CD4-positive, CD25-positive, alpha-beta regulatory T cell (primary cell): ENCODE data around the gene ANKRD27. TPM values are rescaled to one million over a fixed set of nuclear protein-coding genes. Genes with fewer than 3 reads are reported as not detected.
"Not testable (repeated sequence)": the region's sequence is repeated elsewhere in the genome, so short reads cannot be mapped to it uniquely, and the experiment has no call there.

Source experiments
- ATAC-seq, 2 donors: fragments of 150-1000 bp; cut with Tn5 transposase; one replicate each; pipeline ENCODE4 v1.10.0; 2021; ENCODE audit warnings: low read depth in 2 of 2, moderate number of reproducible peaks in 2 of 2, moderate library complexity in 1 of 2
- DNase-seq, 3 donors: peaks; one replicate each; pipeline versions ENCODE4 v3.0.0 to v3.0.0-alpha.2; 2012 to 2022; ENCODE audit warnings: mixed read lengths in 1 of 3
- H3K27ac ChIP-seq: one replicate; pipeline ENCODE4 v1.7.0; 2013; ENCODE audit warnings: mild to moderate bottlenecking, low read length; ENCODE audit not compliant: insufficient read depth, poor library complexity, severe bottlenecking
- H3K27me3 ChIP-seq: one replicate; pipeline ENCODE4 v1.7.0; 2013; ENCODE audit warnings: low read length; ENCODE audit not compliant: control insufficient read depth, insufficient read depth
- H3K36me3 ChIP-seq: one replicate; pipeline ENCODE4 v1.7.0; 2013; ENCODE audit warnings: mild to moderate bottlenecking, low read length, moderate library complexity; ENCODE audit not compliant: control insufficient read depth, insufficient read depth
- H3K4me1 ChIP-seq: 2 replicates; pipeline ENCODE4 v1.7.0; 2013; ENCODE audit warnings: mild to moderate bottlenecking, low read length; ENCODE audit not compliant: insufficient read depth, control insufficient read depth, poor library complexity, severe bottlenecking
- H3K4me3 ChIP-seq: one replicate; pipeline ENCODE4 v1.7.0; 2013; ENCODE audit warnings: low read depth, mild to moderate bottlenecking, low read length, moderate library complexity
- H3K9me3 ChIP-seq, 2 experiments: 1 replicate in 1 of 2; 2 replicates in 1 of 2; pipeline ENCODE4 v1.7.0; 2013; ENCODE audit warnings: low read length in 2 of 2, mild to moderate bottlenecking in 1 of 2, moderate library complexity in 1 of 2; ENCODE audit not compliant: control insufficient read depth in 2 of 2
- H3K27ac Mint-ChIP-seq, 3 donors: one replicate each; pipeline ENCODE4 v1.8.0; 2020 to 2022; ENCODE audit warnings: mild to moderate bottlenecking in 3 of 3, mixed read lengths in 3 of 3, moderate library complexity in 2 of 3
- H3K27me3 Mint-ChIP-seq: one replicate; pipeline ENCODE4 v1.8.0; 2022; ENCODE audit warnings: mild to moderate bottlenecking, mixed read lengths
- H3K36me3 Mint-ChIP-seq: one replicate; pipeline ENCODE4 v1.8.0; 2020; ENCODE audit warnings: mixed read lengths
- H3K4me1 Mint-ChIP-seq, 4 donors: one replicate each; pipeline ENCODE4 v1.8.0; 2020 to 2022; ENCODE audit warnings: mixed read lengths in 4 of 4, mild to moderate bottlenecking in 1 of 4
- H3K4me3 Mint-ChIP-seq, 4 donors: one replicate each; pipeline ENCODE4 v1.8.0; 2020 to 2022; ENCODE audit warnings: mild to moderate bottlenecking in 4 of 4, mixed read lengths in 4 of 4, moderate library complexity in 3 of 4
- H3K9me3 Mint-ChIP-seq, 7 donors: one replicate each; pipeline ENCODE4 v1.8.0; 2020 to 2022; ENCODE audit warnings: mixed read lengths in 7 of 7, mild to moderate bottlenecking in 3 of 7, moderate library complexity in 2 of 7
- polyA plus RNA-seq, 4 donors: library from polyadenylated mRNA; unstranded; fragments of 300-500 nt; fragmentation: Illumina TruSeq; gene quantifications; one replicate each; pipeline ENCODE4 v1.2.3, GENCODE V29; 2021
- total RNA-seq: library from RNA; stranded (reverse); gene quantifications from one replicate; pipeline ENCODE4 v1.2.3, GENCODE V29; 2022

The ANKRD27 gene
- total and polyA plus RNA-seq, 5 donors from 2014 or later, result 17.2 to 39.0 (median 19.7) TPM

GRCh38 chr19:32694851-32695250 is 19.9 kb upstream of the ANKRD27 start:
- Mint-ChIP-seq H3K4me1 (peaks cover 36 to 74% (median 64%) of the 10 kb centered on the region in 4 donors), H3K36me3 (peaks cover 37% of the 10 kb centered on the region), H3K4me3 (peak overlapping the region; percentile 93 to 98 (median 96)), H3K27ac (peak overlapping the region in 1 of 3 donors; percentile 89)
- not testable (repeated sequence) for H3K9me3 ChIP-seq, H3K9me3 Mint-ChIP-seq, H3K27me3 ChIP-seq, H3K27me3 Mint-ChIP-seq, H3K27ac ChIP-seq, DNase-seq, ATAC-seq
- H3K4me3 ChIP-seq, result peak overlapping the region; percentile 62
- peaks cover 34% of the 10 kb centered on the region for H3K4me1 ChIP-seq
- H3K36me3 ChIP-seq, result peaks cover 22% of the 10 kb centered on the region

DNA sequence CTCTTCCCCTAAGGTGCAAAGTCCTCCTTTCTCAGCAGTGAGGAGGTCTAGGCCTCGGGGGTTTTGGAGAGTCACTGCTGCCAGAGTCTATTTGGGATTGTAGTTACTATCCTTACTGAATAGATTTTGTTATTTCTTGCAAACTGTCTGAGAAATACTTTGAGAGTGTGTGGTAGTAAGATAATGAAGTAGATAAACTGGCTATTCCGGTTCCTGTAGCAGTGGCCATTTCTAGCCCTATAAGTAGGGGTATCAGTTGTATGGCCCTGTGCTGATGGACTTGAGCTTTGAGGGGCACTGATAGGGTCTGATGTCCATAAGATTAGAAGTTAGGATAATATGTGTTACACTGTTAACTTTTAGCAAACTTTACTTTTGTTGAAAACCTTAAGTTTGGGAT is 19.3 kb upstream of the ANKRD27 start:
- not testable (repeated sequence) for H3K27ac ChIP-seq, H3K9me3 ChIP-seq, H3K27me3 ChIP-seq, H3K9me3 Mint-ChIP-seq, DNase-seq, H3K27me3 Mint-ChIP-seq, ATAC-seq
- peaks cover 36 to 71% (median 65%) of the 10 kb centered on the region in 4 donors for H3K4me1 Mint-ChIP-seq
- peaks cover 34% of the 10 kb centered on the region for H3K4me1 ChIP-seq
- peak overlapping the region in 2 of 3 donors; percentile 49 to 89 for H3K27ac Mint-ChIP-seq
- peak overlapping the region; percentile 93 to 98 (median 96) for H3K4me3 Mint-ChIP-seq
- H3K4me3 ChIP-seq, result peak overlapping the region; percentile 62
- peaks cover 33% of the 10 kb centered on the region for H3K36me3 Mint-ChIP-seq
- peaks cover 19% of the 10 kb centered on the region for H3K36me3 ChIP-seq

DNA sequence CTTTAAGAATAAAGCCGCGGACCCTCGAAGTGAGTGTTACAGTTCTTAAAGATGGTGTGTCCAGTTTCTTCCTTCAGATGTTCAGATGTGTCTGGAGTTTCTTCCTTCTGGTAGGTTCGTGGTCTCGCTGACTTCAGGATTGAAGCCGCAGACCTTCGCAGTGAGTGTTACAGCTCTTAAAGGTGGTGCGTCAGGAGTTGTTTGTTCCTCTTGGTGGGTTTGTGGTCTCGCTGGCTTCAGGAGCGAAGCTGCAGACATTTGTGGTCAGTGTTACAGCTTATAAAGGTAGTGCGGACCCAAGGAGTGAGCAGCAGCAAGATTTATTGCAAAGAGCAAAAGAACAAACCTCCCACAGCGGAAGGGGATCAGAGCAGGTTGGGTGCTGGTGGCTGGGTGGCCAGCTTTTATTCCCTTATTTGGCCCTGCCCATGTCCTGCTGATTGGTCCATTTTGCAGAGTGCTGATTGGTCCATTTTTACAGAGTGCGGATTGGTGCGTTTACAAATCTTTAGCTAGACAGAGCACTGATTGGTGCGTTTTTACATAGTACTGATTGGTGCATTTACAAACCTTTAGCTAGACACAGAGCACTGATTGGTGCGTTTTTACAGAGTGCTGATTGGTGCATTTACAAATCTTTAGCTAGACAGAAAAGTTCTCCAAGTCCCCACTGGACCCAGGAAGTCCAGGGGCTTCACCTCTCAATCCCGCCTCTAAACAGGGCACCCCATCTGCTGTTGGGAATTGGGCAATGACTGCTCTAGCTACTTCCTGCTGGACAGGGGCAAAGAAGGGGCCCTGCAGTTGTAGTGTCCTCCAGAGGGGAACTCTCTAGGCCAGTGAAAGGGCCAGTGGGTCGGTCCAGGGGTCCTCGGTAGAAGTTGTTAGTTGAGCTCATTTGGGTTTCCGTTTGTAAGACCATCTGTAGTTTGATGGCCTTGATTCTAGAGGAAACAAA is 18.4 kb upstream of the ANKRD27 start:
- peaks cover 11% of the 10 kb centered on the region for H3K36me3 ChIP-seq
- Mint-ChIP-seq H3K4me1 (peaks cover 36 to 69% (median 60%) of the 10 kb centered on the region in 4 donors), H3K27ac (peak overlapping the region; percentile 40 to 95 (median 89)), H3K36me3 (peaks cover 26% of the 10 kb centered on the region), H3K4me3 (peak overlapping the region; percentile 93 to 98 (median 96))
- H3K27ac ChIP-seq, result peak overlapping the region; percentile 67
- not testable (repeated sequence) for H3K27me3 ChIP-seq, H3K9me3 ChIP-seq, ATAC-seq, H3K27me3 Mint-ChIP-seq, H3K9me3 Mint-ChIP-seq
- DNase-seq, result peak in 2 of 3 donors; percentile 23 to 49
- peaks cover 34% of the 10 kb centered on the region for H3K4me1 ChIP-seq
- H3K4me3 ChIP-seq, result peak overlapping the region; percentile 83

GRCh38 chr19:32692727-32693061 is 17.7 kb upstream of the ANKRD27 start:
- Histone ChIP-seq H3K4me3 (peak overlapping the region; percentile 83), H3K4me1 (peaks cover 34% of the 10 kb centered on the region), H3K27ac (peak overlapping the region; percentile 67), H3K36me3 (peaks cover 9% of the 10 kb centered on the region), H3K27me3 (no peaks in the 10 kb centered on the region), H3K9me3 (no peaks in the 10 kb centered on the region)
- no peaks in the 10 kb centered on the region for H3K9me3 Mint-ChIP-seq
- no peaks in the 10 kb centered on the region for H3K27me3 Mint-ChIP-seq
- peak overlapping the region; percentile 93 to 98 (median 96) for H3K4me3 Mint-ChIP-seq
- ATAC-seq (peak in 1 of 2 donors; percentile 1), DNase-seq (no peak)
- H3K4me1 Mint-ChIP-seq, result peaks cover 36 to 61% (median 53%) of the 10 kb centered on the region in 4 donors
- H3K27ac Mint-ChIP-seq, result peak overlapping the region; percentile 40 to 95 (median 89)
- H3K36me3 Mint-ChIP-seq, result peaks cover 18% of the 10 kb centered on the region

GRCh38 chr19:32691952-32692726 is 17.2 kb upstream of the ANKRD27 start:
- Mint-ChIP-seq H3K4me1 (peaks cover 32 to 56% (median 49%) of the 10 kb centered on the region in 4 donors), H3K27ac (peak overlapping the region; percentile 52 to 95 (median 89)), H3K27me3 (no peaks in the 10 kb centered on the region), H3K9me3 (no peaks in the 10 kb centered on the region), H3K4me3 (peak overlapping the region; percentile 93 to 98 (median 96)), H3K36me3 (peaks cover 13% of the 10 kb centered on the region)
- DNase-seq (peak; percentile 34 to 73 (median 53)), ATAC-seq (peak; percentile 48 to 52)
- Histone ChIP-seq H3K36me3 (peaks cover 9% of the 10 kb centered on the region), H3K4me1 (peaks cover 34% of the 10 kb centered on the region), H3K4me3 (peak overlapping the region; percentile 83), H3K27ac (peak overlapping the region; percentile 67), H3K9me3 (no peaks in the 10 kb centered on the region), H3K27me3 (no peaks in the 10 kb centered on the region)

DNA sequence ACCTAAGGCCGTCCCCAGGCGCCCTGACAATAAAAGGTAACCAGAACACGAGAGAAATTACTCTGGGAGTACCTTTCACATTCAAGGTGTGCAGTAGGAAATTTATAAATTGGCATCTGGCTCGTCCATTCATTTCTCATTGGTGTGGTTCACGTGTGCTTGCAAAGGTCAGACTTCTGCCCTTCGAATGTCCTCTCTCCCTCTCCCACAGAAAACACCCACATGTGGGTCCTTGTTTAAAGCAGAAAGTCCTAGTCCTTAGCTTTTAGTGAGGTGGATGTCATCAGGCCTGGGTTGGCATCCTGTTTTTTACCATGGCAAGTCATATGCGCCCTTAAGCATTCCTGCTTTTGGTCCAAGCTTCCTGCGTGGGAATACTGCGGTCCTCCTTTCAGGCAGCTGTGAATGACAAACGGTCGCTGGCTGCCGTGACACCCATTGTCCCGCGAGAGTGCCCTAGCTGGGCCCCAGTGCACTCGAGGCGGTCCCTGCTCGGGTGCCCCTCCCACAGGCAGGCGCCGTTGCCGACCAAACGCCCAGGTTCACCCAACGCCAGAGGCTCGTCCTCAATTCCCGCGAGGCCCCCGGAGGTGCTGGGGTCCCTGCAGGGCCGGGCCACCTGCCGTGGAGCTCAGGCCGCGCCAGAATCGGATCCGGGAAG is 16.4 kb upstream of the ANKRD27 start, which contains the start of gene NUDT19:
Gene NUDT19, plus strand, starts transcription at position 531 of the 661 bp plus-strand sequence. CDS start 140 bp downstream, outside the sequence.
- Mint-ChIP-seq H3K27ac (peak within 1 kb of the TSS; percentile 52 to 95 (median 94)), H3K27me3 (no peaks in the 10 kb centered on the region), H3K36me3 (peaks cover 7% of the 10 kb centered on the region), H3K4me3 (peak within 1 kb of the TSS; percentile 93 to 98 (median 96)), H3K9me3 (no peaks in the 10 kb centered on the region), H3K4me1 (peaks cover 31 to 53% (median 45%) of the 10 kb centered on the region in 4 donors)
- Histone ChIP-seq H3K4me1 (peaks cover 34% of the 10 kb centered on the region), H3K27me3 (no peaks in the 10 kb centered on the region), H3K9me3 (no peaks in the 10 kb centered on the region), H3K27ac (peak within 1 kb of the TSS; percentile 67), H3K36me3 (peaks cover 4% of the 10 kb centered on the region), H3K4me3 (peak within 1 kb of the TSS; percentile 83)
- peak; percentile 89 to 90 for ATAC-seq
- DNase-seq, result peak; percentile 52 to 90 (median 71)

GRCh38 chr19:32688311-32688710 is 13.3 kb upstream of the ANKRD27 start:
- Histone ChIP-seq H3K36me3 (no peaks in the 10 kb centered on the region), H3K9me3 (no peaks in the 10 kb centered on the region), H3K4me1 (peaks cover 19% of the 10 kb centered on the region), H3K27me3 (no peaks in the 10 kb centered on the region), H3K4me3 (no peak overlapping the region), H3K27ac (no peak overlapping the region)
- H3K9me3 Mint-ChIP-seq, result no peaks in the 10 kb centered on the region
- H3K4me1 Mint-ChIP-seq, result peaks cover 8 to 23% (median 17%) of the 10 kb centered on the region in 4 donors
- H3K36me3 Mint-ChIP-seq, result no peaks in the 10 kb centered on the region
- no peak overlapping the region for H3K27ac Mint-ChIP-seq
- ATAC-seq, result no peak
- peaks cover 6% of the 10 kb centered on the region for H3K27me3 Mint-ChIP-seq
- no peak for DNase-seq
- H3K4me3 Mint-ChIP-seq, result no peak overlapping the region
